ENCODE data around the gene ARHGAP9.

The ARHGAP9 gene

DNA sequence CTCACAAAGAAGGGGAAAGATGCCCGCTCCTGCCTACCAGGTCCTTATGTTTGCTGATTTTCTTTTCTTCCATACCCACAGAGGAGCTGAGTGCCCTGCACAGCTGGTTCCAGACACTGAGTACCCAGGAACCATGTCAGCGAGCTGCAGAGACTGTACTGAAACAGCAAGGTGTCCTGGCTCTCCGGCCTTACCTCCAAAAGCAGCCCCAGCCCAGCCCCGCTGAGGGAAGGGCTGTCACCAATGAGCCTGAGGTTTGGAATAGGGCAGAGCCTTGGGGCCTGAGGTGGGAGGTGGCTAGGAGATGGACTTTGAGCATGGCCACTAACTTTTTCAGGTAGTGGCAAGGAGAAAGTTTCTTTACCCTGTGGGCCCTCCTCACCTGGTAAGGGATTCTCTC lies 10.5 kb upstream of the ARHGAP9 start:
- no peak for DNase-seq

- DNase-seq, result no peak
These were observed 9.5 kb upstream of the ARHGAP9 start for GRCh38 chr12:57489157-57489641.

DNA sequence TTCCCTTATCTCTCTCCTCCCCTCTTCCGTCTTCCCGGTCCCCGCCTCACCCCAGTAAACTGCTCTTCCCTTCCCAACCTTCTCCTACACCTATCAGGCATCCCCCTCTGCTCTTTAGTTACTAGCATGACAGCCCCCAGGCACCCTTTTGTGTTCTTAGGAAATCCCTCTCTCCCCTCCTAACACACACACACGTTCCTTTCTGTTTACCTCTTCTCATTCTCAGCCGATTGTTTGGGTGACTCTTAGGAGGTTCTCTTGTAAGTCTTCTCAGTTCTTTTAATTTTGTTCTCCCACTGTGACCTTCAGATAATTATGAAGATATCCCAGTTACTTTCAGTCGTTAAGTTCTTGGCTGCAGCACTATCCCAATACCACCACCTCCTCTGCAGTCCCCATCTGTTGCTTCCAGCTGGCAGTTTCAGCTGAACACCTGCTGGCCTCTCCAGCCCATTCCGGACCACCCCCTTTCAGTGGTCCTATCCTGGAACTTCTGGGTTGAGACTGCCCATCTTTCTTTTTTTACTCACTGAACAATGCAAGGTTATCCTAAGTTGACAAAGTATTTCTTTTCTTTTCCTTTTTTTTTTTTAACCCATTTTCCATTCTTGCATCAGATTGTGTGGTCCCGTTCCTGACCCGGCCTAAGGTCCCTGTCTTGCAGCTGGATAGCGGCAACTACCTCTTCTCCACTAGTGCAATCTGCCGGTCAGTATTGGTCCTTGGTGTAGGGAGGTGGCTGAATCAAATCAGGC lies 8.9 kb upstream of the ARHGAP9 start:
- no peak for DNase-seq

- peak; percentile 94 for DNase-seq
These were observed 8.1 kb upstream of the ARHGAP9 start, which contains the start of gene MARS1 for GRCh38 chr12:57487597-57488401. MARS1 (plus strand) TSS chr12:57488068; CDS start chr12:57488091, 23 bp downstream.

GRCh38 chr12:57487055-57487596 lies 7.5 kb upstream of the ARHGAP9 start:
- DNase-seq, result no peak

- DNase-seq, result no peak
These were observed 6.0 kb upstream of the ARHGAP9 start for GRCh38 chr12:57485695-57486094.

GRCh38 chr12:57483466-57483865 lies 3.8 kb upstream of the ARHGAP9 start:
- no peak for DNase-seq

- DNase-seq, result no peak
These were observed 2.0 kb upstream of the ARHGAP9 start for GRCh38 chr12:57481671-57482070.

GRCh38 chr12:57479043-57479375 lies 657 bp downstream of the ARHGAP9 start:
- DNase-seq, result no peak

- peak; percentile 81 for DNase-seq
These were observed 1.7 kb downstream of the ARHGAP9 start for GRCh38 chr12:57477710-57478681.

DNA sequence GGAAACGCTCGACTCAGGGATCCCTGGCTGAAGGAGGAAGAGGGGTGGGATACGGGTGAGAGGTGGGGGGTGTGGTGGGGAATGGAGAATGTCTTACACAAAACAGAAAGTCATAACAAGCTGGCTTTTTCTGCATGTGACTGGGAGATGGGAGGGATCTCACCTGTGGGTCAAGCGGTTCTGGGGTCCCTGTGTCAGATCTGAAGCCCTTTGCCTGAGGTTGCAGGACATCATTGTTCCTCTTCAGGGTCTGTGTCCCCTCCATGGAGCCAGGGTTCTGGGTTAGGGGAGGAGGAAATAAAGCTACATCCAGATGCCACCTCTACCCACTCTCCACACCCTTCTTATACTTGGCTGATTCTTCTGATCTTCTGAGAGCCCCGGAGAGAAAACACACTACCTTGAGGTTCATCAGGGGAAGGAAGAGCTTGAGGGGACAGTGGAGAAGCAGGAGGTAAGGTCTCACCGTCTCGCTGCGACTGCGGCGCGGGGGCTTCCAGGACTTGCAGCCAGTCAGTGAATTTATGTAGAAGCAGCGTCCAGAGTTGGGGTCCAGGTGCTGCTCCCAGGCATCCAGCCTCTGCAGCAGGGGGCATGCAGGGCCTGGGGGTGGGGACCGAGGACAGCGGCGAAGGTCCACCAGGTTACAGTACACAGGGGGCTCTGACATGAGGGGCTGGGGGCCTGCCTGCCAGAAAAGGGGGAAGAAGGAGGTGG lies 2.5 kb downstream of the ARHGAP9 start:
- DNase-seq, result no peak

GRCh38 chr12:57476162-57476992 lies 3.3 kb downstream of the ARHGAP9 start:
- DNase-seq, result peak; percentile 75

DNA sequence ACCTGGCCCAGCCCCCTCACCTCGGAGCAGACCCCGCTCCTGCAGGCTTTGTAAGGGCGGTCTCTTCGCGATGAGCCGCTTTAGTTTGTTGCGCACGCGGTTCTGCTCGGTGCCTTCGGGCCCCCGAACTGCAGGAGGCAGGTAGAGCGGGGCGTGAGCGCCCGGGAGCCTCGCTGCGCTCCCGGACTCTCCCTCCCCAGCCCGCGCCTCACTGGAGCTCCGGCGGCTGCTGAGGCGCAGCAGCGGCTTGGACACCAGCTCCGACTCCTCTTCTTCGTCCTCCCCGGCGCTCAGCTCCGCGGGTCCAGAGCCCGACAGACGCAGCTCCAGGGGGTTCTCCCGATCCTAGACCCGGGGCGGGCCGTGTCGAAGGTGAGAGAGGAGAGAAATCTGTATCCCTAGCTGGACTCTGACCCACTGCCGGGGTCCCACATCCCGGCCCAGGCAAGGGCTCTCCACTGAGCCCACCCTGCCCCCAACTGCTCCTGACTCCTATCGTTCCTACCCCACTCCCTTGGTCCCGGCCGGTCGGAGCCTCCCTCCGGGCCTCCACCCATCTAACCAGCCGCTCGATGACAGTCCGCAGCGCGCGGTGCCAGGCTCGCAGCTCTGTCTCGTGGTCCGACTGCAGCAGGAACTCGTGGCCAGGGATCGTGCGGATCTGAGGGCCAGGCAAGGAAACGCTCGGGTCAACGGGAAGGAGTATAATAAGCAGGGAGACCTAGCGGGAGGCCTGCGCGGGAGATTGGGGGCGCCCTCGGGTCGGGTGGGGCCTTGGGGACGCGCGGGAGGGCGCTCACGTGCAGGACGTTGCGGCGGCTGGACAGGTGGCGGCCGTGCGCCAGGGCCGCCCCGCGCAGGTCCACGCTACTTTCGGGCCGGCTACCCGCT lies 4.2 kb downstream of the ARHGAP9 start:
- DNase-seq, result no peak

- no peak for DNase-seq
These were observed 4.8 kb downstream of the ARHGAP9 start for GRCh38 chr12:57474862-57475261.

GRCh38 chr12:57474430-57474829 lies 5.2 kb downstream of the ARHGAP9 start:
- DNase-seq, result no peak

DNA sequence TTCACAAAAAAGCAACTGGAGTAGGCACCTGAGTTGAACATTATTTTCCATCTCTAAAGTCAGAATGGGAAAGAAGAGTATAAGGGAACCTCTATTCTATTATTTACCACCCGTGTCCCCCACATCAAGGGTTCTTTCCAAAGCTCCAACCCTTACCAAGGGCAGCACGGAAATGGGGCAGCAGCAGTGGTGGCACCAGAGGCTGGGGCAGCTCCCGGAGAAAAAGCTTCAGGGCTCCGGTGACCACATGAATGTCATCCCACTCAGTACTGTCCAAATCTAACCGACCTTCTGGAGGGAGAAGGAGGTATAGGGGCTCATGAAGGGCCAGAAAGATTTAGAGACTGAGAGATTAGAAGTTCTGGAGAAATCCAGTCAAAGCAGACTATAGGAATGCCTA lies 5.8 kb downstream of the ARHGAP9 start:
- no peak for DNase-seq

- no peak for DNase-seq
These were observed 6.3 kb downstream of the ARHGAP9 start for GRCh38 chr12:57473392-57473791.

- DNase-seq, result no peak
These were observed 7.3 kb downstream of the ARHGAP9 start for GRCh38 chr12:57472391-57472790.

GRCh38 chr12:57471661-57472060 lies 8.0 kb downstream of the ARHGAP9 start:
- no peak for DNase-seq

Data from CD4-positive, alpha-beta T cell treated with Interleukin-15 for 1 hour (primary cell).